ENCODE measurements around the gene IL1RAPL2.

DNA sequence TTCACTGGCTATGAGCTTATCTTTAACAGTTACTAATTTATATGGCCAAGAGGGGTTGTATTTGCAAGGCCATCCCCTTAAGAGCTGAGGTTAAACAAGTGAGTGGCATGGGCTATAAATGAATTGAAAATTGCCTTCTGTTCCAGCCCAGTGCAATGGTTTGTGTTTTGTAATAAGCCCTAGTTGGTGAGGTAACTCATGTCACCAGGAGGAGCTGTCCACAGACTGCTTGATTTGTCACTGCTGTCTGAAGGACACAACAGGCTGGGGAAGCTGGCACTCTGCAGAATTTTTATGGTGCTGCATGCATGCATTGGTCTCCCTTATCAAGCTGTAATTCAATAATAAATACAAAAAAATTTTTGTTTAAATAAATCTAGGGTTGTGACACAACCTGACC, 223.8 kb downstream of the IL1RAPL2 start:
- TF ChIP-seq, protein P1, sequence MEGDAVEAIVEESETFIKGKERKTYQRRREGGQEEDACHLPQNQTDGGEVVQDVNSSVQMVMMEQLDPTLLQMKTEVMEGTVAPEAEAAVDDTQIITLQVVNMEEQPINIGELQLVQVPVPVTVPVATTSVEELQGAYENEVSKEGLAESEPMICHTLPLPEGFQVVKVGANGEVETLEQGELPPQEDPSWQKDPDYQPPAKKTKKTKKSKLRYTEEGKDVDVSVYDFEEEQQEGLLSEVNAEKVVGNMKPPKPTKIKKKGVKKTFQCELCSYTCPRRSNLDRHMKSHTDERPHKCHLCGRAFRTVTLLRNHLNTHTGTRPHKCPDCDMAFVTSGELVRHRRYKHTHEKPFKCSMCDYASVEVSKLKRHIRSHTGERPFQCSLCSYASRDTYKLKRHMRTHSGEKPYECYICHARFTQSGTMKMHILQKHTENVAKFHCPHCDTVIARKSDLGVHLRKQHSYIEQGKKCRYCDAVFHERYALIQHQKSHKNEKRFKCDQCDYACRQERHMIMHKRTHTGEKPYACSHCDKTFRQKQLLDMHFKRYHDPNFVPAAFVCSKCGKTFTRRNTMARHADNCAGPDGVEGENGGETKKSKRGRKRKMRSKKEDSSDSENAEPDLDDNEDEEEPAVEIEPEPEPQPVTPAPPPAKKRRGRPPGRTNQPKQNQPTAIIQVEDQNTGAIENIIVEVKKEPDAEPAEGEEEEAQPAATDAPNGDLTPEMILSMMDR (IDR thresholded peaks at IDR 0.05): no peak
- TF ChIP-seq POLR2A (IDR thresholded peaks at IDR 0.05): no peak

All from thyroid gland (tissue), 4 donors.